ENCODE measurements around the gene CACNA1C.

Gene CACNA1C

GRCh38 chr12:2646341-2646740, 593.6 kb downstream of the CACNA1C start:
- DNase-seq (ENCODE audit: low read depth) = no peak

- DNase-seq (ENCODE audit: low read depth) = no peak
Measured at GRCh38 chr12:2647186-2647585, 594.4 kb downstream of the CACNA1C start.

DNA sequence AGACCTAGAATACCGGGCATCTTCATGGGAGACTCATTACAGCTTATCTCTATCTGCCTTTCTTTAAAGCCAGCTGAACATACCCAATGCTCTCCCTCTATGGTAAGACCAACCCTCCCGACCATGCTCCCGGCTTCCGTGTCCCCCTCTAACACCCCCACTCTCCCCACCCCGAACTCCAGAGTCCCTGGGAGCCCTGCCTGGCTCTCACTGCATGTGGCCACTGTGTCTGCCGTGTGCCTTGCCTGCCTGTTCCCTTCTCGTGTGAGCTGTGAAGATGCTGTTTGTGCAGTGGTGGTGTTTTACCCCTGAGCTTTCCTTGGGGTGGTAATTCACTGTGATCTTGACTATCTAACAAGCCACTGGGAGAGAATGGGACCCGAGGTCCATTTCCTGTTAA, 595.6 kb downstream of the CACNA1C start:
- DNase-seq (ENCODE audit: low read depth) = no peak

DNA sequence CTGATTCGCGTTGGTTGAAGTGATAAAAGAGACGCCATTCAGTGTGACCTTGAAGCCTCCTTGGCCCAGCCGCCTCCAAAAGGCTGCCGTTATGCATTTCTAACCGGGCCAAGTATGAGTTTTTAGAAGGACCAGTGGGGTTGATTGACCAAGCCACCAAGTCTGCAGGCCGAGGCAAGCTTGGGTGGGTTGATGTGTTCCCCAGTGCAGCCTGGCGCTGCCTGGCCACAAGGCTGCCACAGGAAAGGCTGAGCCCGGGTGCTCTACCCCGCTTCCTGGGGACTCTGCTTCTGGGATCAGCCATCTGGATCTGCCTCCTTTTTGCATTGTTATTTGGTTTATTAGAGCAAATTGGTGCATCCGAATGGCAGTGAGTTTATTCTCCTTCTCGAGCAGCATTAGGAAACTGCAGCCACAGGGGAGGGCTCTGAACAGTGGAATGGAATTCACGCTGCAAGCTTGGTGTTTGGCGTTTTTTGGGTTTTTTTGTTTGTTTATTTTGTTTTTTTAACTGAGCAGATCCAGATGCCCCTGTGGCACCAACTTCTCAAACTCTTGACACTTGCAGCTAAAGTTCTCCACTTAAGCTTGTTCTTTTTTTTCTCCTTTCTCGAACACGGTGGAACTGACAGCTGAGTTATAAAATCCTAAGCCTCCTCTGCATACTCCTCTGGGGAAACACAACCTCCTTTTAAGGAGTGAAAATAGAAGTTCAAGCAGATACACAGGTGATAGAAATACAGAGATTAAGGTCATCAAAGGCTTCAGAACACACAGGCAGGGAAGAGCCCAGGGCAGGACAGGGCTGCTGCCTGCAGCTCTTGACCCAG, 596.6 kb downstream of the CACNA1C start:
- no peak for DNase-seq (ENCODE audit: low read depth)

GRCh38 chr12:2650261-2651067, 597.7 kb downstream of the CACNA1C start:
- no peak for DNase-seq (ENCODE audit: low read depth)

GRCh38 chr12:2651068-2651965, 598.5 kb downstream of the CACNA1C start:
- no peak for DNase-seq (ENCODE audit: low read depth)

DNA sequence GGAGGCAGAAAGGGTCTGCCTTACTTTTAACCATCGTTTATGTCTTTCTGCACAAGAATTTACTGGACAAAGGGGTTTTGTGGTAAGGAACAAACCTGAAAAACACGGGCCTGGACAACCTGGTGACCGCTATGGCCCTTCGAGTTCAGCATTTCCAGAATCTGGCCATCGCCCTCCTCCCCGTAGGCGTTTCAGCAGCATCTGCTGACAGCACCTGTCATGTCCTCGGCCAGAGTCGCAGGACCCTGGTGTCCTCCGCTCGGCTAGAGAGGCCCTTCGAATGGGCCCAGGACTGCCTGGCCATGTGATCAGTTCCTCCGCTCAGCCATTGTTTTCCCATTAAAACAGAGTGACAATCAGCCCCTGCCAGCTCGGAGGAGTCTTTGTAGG, 599.2 kb downstream of the CACNA1C start:
- DNase-seq (ENCODE audit: low read depth) = no peak

GRCh38 chr12:2652401-2653081, 599.8 kb downstream of the CACNA1C start:
- DNase-seq (ENCODE audit: low read depth) = no peak

DNA sequence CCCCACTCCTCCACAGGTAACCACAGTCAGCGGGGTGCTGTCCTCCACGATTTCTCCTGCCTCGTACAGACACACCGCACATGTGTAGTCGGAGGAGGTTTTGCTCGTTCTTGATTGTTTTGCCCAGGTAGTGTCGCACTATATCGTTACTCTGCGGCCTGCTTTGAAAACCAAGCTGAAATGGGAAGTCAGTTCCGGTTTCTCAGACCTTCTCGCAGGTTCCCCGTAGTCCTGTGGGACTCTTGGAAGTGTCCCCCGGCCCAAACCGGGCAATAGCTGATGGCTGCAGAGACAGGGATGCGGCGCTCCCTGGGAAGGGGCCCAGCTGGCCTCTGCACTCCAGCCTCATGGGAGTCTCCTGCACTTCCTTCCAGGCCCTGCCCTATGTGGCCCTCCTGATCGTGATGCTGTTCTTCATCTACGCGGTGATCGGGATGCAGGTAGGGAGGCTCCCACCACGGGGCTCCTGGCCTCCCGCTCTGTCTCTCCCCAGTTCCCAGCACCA, 600.7 kb downstream of the CACNA1C start:
- DNase-seq (ENCODE audit: low read depth) = no peak

- no peak for DNase-seq (ENCODE audit: low read depth)
Measured at GRCh38 chr12:2654311-2654710, 601.5 kb downstream of the CACNA1C start.

GRCh38 chr12:2654741-2655140, 602.0 kb downstream of the CACNA1C start:
- no peak for DNase-seq (ENCODE audit: low read depth)

DNA sequence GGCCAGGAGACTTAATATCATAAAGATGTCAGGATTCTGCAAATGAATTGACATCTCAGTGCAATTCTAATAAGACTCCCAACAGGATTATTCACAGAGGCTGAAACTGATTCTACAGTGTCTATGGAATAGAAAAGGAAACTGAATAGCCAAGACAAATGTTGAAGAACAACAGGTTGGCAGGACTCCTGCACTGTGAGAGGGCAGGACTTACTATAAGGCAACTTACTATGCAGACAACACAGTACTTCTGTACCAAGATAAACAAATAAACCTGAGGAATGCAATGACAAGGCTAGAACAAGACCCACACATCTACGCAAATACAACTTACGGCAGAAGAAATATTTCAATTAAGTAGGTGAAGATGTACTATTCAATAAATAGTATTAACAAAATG, 609.7 kb downstream of the CACNA1C start:
- no peak for DNase-seq (ENCODE audit: low read depth)

DNA sequence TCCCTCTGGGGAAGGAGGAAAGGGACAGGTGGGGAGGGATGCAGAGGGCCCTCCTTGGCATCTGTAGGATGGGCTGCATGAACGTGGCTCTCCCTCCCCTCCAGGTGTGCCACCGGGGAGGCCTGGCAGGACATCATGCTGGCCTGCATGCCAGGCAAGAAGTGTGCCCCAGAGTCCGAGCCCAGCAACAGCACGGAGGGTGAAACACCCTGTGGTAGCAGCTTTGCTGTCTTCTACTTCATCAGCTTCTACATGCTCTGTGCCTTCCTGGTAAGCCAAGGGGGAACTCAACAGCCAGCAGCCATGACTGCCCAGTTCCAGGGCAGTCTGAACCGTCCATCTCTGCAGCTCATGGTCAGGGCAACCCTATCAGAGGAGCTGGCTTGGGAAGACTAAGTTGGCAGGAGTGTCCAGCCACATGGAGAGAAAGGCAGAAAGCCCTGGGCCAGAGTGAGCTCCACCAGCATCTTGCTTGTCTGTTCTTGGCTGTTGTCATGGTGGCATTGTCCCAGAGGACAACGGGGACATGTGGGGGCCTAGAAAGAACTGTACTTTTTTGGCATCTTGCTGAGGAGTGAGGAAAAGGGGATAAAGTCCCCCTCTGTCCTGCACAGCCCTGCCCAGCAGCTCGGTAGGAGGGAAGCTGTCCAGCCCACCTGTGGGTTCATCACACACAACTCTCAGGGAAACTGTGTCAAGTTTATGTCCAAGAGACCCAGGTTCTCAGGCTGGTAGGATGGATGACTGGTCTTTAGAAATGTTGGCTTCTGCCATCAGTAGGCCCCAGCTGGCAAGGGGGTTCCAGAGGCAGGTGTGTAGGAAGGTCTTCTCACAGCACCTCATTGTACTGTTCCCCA, 612.2 kb downstream of the CACNA1C start:
- DNase-seq (ENCODE audit: low read depth) = no peak

GRCh38 chr12:2666411-2666810, 613.6 kb downstream of the CACNA1C start:
- no peak for DNase-seq (ENCODE audit: low read depth)

GRCh38 chr12:2666846-2667245, 614.1 kb downstream of the CACNA1C start:
- DNase-seq (ENCODE audit: low read depth) = no peak

GRCh38 chr12:2667716-2668440, 615.1 kb downstream of the CACNA1C start:
- DNase-seq (ENCODE audit: low read depth) = no peak

GRCh38 chr12:2668816-2669215, 616.0 kb downstream of the CACNA1C start:
- DNase-seq (ENCODE audit: low read depth) = no peak

DNA sequence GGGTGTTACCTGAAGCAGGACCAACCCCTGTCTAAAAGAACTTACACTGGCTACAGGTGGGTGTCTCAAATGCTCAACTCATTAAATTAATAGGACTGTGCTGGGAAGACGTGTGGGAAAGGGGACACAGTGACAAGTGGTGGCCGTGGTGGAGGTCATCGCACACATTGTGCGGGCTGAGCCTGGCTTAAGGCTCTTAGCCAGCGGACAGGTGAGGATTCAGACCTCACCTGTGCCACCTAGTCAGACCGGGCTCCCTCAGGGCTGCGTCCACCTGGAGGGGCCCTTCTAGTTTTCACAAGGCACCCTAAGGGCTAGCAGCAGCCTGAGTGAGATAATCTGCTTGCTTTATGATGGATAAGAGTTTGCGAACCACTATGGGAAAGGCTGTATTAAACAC, 616.8 kb downstream of the CACNA1C start:
- no peak for DNase-seq (ENCODE audit: low read depth)

GRCh38 chr12:2672863-2673262, 620.1 kb downstream of the CACNA1C start:
- DNase-seq (ENCODE audit: low read depth) = no peak

All from stimulated activated CD8-positive, alpha-beta memory T cell treated with anti-CD3 and anti-CD28 coated beads, Interleukin-12 subunit alpha, Interleukin-12 subunit beta, amount 100 ng/mL, for 1 hour (primary cell).